WTC11 (cell line): ENCODE results near the gene HDHD5. TPM values are rescaled to one million over a fixed set of nuclear protein-coding genes. Genes with fewer than 3 reads are reported as not detected.

Experiments
- ATAC-seq: fragments of 200-7000 bp; cut with Tn5 transposase; 2 replicates; pipeline ENCODE4 v1.10.0; 2021; ENCODE audit warnings: mild to moderate bottlenecking, moderate library complexity
- CTCF ChIA-PET: fragments of 300-600 bp; sonication (Branson Sonifier 250); formaldehyde crosslinking; loops from one replicate; lab custom pipeline; 2021; ENCODE audit warnings: antibody characterized with exemption; lab: Charles Lee
- POLR2A ChIA-PET: fragments of 350-600 bp; sonication (Branson Sonifier 250); formaldehyde crosslinking; loops from one replicate; lab custom pipeline; 2021; ENCODE audit warnings: antibody characterized with exemption; lab: Charles Lee
- DNase-seq: peaks from one replicate; pipeline ENCODE4 v3.0.0; 2021; ENCODE audit warnings: low spot score
- H3K27ac Mint-ChIP-seq: 2 replicates; pipeline ENCODE4 v1.8.0; 2021; ENCODE audit warnings: mixed read lengths
- H3K27me3 Mint-ChIP-seq: 2 replicates; pipeline ENCODE4 v1.8.0; 2021; ENCODE audit warnings: low read depth, mild to moderate bottlenecking, moderate library complexity, mixed read lengths
- H3K36me3 Mint-ChIP-seq: 2 replicates; pipeline ENCODE4 v1.8.0; 2021; ENCODE audit warnings: mixed read lengths
- H3K4me1 Mint-ChIP-seq: 2 replicates; pipeline ENCODE4 v1.8.0; 2022; ENCODE audit warnings: mixed read lengths
- H3K4me3 Mint-ChIP-seq: 2 replicates; pipeline ENCODE4 v1.8.0; 2021; ENCODE audit warnings: mild to moderate bottlenecking, moderate library complexity, mixed read lengths
- H3K9me3 Mint-ChIP-seq: 2 replicates; pipeline ENCODE4 v1.8.0; 2021; ENCODE audit warnings: mixed read lengths
- E2F4 ChIP-seq: sonication (generic); formaldehyde crosslinking; IDR thresholded peaks from 2 replicates; pipeline ENCODE4 v1.8.1; 2022; ENCODE audit warnings: low read depth, mild to moderate bottlenecking, moderate library complexity, missing genetic modification reagents, borderline replicate concordance
- EMX1 ChIP-seq: fragments of 250-450 bp; sonication (Bioruptor Pico); IDR thresholded peaks from 2 replicates; pipeline ENCODE4 v1.8.0; 2021; ENCODE audit warnings: mild to moderate bottlenecking
- ESRRA ChIP-seq: sonication (generic); formaldehyde crosslinking; IDR thresholded peaks from 2 replicates; pipeline ENCODE4 v1.8.1; 2022; ENCODE audit warnings: mild to moderate bottlenecking, missing genetic modification reagents, borderline replicate concordance
- ETV6 ChIP-seq: sonication (generic); formaldehyde crosslinking; IDR thresholded peaks from 2 replicates; pipeline ENCODE4 v1.8.1; 2022; ENCODE audit warnings: mild to moderate bottlenecking, missing genetic modification reagents
- FOXJ3 ChIP-seq: sonication (generic); formaldehyde crosslinking; IDR thresholded peaks from 2 replicates; pipeline ENCODE4 v1.9.0; 2021; ENCODE audit warnings: missing genetic modification reagents, mild to moderate bottlenecking, borderline replicate concordance
- FOXK1 ChIP-seq: sonication (generic); formaldehyde crosslinking; IDR thresholded peaks from 2 replicates; pipeline ENCODE4 v1.8.0; 2022; ENCODE audit warnings: mild to moderate bottlenecking, moderate library complexity, missing genetic modification reagents
- MYBL2 ChIP-seq: sonication (generic); formaldehyde crosslinking; IDR thresholded peaks from 2 replicates; pipeline ENCODE4 v1.8.1; 2023; ENCODE audit warnings: mild to moderate bottlenecking, moderate library complexity, missing genetic modification reagents
- PREB ChIP-seq: sonication (generic); formaldehyde crosslinking; IDR thresholded peaks from 2 replicates; pipeline ENCODE4 v1.8.1; 2022; ENCODE audit warnings: mild to moderate bottlenecking, missing genetic modification reagents, moderate library complexity, borderline replicate concordance
- RELA ChIP-seq: sonication (generic); formaldehyde crosslinking; IDR thresholded peaks from 2 replicates; pipeline ENCODE4 v1.8.1; 2022; ENCODE audit warnings: missing genetic modification reagents, mild to moderate bottlenecking, borderline replicate concordance
- SMAD4 ChIP-seq: sonication (generic); formaldehyde crosslinking; IDR thresholded peaks from 2 replicates; pipeline ENCODE4 v1.8.0; 2022; ENCODE audit warnings: mild to moderate bottlenecking, missing genetic modification reagents
- SOX15 ChIP-seq: fragments of 250-450 bp; sonication (Bioruptor Pico); IDR thresholded peaks from 2 replicates; pipeline ENCODE4 v1.9.0; 2021; ENCODE audit warnings: mild to moderate bottlenecking
- SP1 ChIP-seq: sonication (generic); formaldehyde crosslinking; conservative IDR thresholded peaks from 2 replicates; pipeline ENCODE4 v1.8.1; 2022; ENCODE audit warnings: missing genetic modification reagents
- ZNF281 ChIP-seq: sonication (generic); formaldehyde crosslinking; IDR thresholded peaks from 2 replicates; pipeline ENCODE4 v1.8.0; 2023; ENCODE audit warnings: mild to moderate bottlenecking, missing genetic modification reagents
- ZNF416 ChIP-seq: fragments of 250-450 bp; sonication (Bioruptor Pico); IDR thresholded peaks from 2 replicates; pipeline ENCODE4 v1.9.0; 2021; ENCODE audit warnings: mild to moderate bottlenecking, inconsistent platforms
- ZNF512 ChIP-seq: sonication (generic); formaldehyde crosslinking; IDR thresholded peaks from 2 replicates; pipeline ENCODE4 v1.8.1; 2022; ENCODE audit warnings: missing genetic modification reagents, borderline replicate concordance
- total RNA-seq: library from RNA; stranded (reverse); gene quantifications from 3 replicates; pipeline ENCODE4 v1.2.3, GENCODE V29; 2021
- TF ChIP-seq, protein P1 (sequence below): sonication (generic); formaldehyde crosslinking; conservative IDR thresholded peaks from 2 replicates; pipeline ENCODE4 v1.8.1; 2022; ENCODE audit warnings: mild to moderate bottlenecking, missing genetic modification reagents
- TF ChIP-seq, protein P2 (sequence below): sonication (generic); formaldehyde crosslinking; IDR thresholded peaks from 2 replicates; pipeline ENCODE4 v1.8.0; 2022; ENCODE audit warnings: mild to moderate bottlenecking, missing genetic modification reagents
- TF ChIP-seq, protein P3 (sequence below): sonication (generic); formaldehyde crosslinking; IDR thresholded peaks from 2 replicates; pipeline ENCODE4 v1.8.0; 2023; ENCODE audit warnings: missing genetic modification reagents

Gene HDHD5
- total RNA-seq, 1 experiment from 2014 or later: 84.0 TPM

DNA sequence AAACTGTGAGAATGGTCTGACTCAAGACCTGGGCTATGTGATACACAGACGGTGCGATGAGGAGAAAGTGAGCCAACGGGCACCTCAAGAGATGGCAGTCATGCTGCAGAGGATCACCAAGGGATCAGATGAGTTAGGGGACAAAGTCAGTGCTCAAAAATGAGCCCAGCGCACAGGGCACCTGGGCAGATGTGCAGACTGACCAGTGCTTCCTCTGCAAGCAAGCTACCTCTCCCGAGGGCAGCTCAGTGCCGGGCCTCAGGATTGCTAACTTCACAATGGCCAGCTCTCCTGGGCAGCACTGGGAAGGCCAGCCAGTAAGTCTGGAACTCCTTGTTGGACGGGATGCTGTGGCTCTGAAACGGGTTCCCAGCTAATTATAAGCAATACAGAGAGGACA, 15.3 kb downstream of the HDHD5 start (continued):
- TF ChIP-seq, protein P1, sequence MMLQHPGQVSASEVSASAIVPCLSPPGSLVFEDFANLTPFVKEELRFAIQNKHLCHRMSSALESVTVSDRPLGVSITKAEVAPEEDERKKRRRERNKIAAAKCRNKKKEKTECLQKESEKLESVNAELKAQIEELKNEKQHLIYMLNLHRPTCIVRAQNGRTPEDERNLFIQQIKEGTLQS: no peak
- TF ChIP-seq, protein P2, sequence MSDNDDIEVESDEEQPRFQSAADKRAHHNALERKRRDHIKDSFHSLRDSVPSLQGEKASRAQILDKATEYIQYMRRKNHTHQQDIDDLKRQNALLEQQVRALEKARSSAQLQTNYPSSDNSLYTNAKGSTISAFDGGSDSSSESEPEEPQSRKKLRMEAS (CRISPR knock-in tag): no peak

DNA sequence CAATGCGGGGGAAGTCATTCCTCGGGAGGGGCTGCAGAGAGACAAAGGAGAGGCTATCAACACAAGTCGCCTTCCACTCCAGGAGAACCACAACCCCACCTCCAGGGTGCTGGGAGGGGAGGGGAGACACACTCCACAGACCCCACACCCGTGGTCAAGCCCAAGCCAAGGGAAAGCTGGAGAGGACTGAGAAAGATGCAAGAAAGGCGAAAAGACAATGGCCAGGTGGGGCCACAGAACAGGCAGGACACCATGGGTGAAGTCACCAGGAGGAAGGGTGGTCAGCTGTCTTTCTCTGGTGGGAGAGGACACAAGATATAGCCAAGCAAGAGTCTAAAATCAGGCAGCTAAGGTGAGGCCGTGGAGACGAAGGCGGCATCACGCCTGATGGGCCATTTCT, 16.0 kb downstream of the HDHD5 start:
- no peaks in the 10 kb centered on the region for H3K4me1 Mint-ChIP-seq
- H3K27me3 Mint-ChIP-seq: no peaks in the 10 kb centered on the region
- H3K9me3 Mint-ChIP-seq: no peaks in the 10 kb centered on the region
- no peak overlapping the region for H3K4me3 Mint-ChIP-seq
- H3K27ac Mint-ChIP-seq: no peak overlapping the region
- peaks cover 57% of the 10 kb centered on the region for H3K36me3 Mint-ChIP-seq
- ChIA-PET CTCF (interaction anchor here (1.4 kb wide), 1 partner anchor 29 kb away, joined by 5 read pairs; no protein-coding TSS in a partner anchor), POLR2A (no interaction called here)
- no peak for DNase-seq
- ATAC-seq: no peak
- TF ChIP-seq, protein P3, sequence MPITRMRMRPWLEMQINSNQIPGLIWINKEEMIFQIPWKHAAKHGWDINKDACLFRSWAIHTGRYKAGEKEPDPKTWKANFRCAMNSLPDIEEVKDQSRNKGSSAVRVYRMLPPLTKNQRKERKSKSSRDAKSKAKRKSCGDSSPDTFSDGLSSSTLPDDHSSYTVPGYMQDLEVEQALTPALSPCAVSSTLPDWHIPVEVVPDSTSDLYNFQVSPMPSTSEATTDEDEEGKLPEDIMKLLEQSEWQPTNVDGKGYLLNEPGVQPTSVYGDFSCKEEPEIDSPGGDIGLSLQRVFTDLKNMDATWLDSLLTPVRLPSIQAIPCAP (CRISPR knock-in tag): no peak
- TF ChIP-seq EMX1 (no peak), ZNF416 (CRISPR knock-in tag) (no peak), E2F4 (CRISPR knock-in tag) (no peak), SP1 (no peak), ESRRA (CRISPR knock-in tag) (no peak), ZNF281 (no peak), SMAD4 (CRISPR knock-in tag) (no peak), ETV6 (no peak), PREB (CRISPR knock-in tag) (no peak), FOXK1 (CRISPR knock-in tag) (no peak), MYBL2 (CRISPR knock-in tag) (no peak), FOXJ3 (CRISPR knock-in tag) (no peak), RELA (CRISPR knock-in tag) (no peak), ZNF512 (CRISPR knock-in tag) (no peak), SOX15 (CRISPR knock-in tag) (no peak)
